ENCODE data around the gene ETV7.

ETV7 gene

DNA sequence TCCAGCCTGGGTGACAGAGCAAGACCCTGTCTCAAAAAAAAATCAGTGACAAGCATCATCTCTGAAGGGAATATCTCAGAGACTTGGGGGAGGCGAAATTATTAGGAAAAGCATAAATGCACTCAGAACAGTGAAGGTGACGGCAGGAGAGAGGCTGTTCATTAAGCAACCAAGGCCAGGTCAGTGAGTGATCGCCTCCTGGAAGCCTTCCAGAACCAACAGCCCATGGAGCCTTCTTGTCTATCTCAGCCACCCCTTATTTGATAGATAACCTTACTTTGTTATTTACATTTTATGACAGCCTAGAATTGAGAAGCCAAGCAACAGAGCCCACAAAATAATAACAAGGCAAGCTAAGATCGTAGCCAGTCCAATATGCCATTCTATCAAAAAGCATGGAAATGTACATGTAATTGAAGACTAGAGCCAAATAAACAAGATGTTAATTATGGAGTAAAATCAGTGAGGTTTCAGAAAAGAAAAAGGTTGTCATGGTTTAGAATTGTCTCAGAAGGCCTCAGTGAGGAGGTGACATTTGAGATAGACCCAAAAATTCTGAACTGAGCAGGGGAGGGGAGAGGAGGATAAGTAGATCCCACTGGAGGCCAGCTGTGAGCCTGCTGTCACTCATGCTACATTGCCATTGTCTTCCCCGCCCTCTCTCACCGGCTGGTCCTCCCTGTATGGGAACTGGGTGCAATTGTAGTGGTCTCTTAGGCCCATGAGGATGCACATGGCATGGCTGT, 68.6 kb downstream of the ETV7 start:
- Histone ChIP-seq H3K27ac (ENCODE audit: low read depth, low read length) (no peak overlapping the region), H3K27me3 (ENCODE audit: control insufficient read depth, insufficient read depth, low read length) (no peaks in the 10 kb centered on the region), H3K36me3 (ENCODE audit: control insufficient read depth, insufficient read depth, low read length) (no peaks in the 10 kb centered on the region), H3K9ac (ENCODE audit: low read length) (no peak overlapping the region), H3K4me3 (ENCODE audit: low read depth, low read length) (no peak overlapping the region), H3K4me1 (ENCODE audit: control insufficient read depth, insufficient read depth, low read length) (peaks cover 6% of the 10 kb centered on the region; the same call in 1 of the 2 replicates), H3K9me3 (ENCODE audit: control insufficient read depth, insufficient read depth, low read depth, low read length) (no peaks in the 10 kb centered on the region)

DNA sequence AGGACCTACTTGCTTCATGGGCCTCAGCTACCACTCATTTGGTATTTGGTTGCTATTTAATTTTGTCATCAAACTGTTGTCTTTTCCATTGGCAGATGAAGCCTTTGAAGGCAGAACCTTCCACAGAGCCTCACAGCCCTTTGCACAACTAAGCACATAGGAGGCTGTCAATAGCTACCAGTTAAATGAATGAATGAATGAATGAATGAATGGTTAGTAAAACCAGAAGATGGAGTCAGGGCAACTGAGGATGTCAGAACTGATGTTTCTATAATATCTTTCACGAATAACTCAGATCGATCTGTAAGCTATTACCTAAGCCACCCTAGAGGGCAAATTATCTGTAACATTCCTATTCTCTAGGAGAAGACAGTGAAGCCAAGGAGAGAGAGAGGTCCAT, 69.8 kb downstream of the ETV7 start:
- Histone ChIP-seq H3K4me1 (ENCODE audit: control insufficient read depth, insufficient read depth, low read length) (peaks cover 19% of the 10 kb centered on the region; the same call in 1 of the 2 replicates), H3K27ac (ENCODE audit: low read depth, low read length) (no peak overlapping the region), H3K9me3 (ENCODE audit: control insufficient read depth, insufficient read depth, low read depth, low read length) (no peaks in the 10 kb centered on the region), H3K27me3 (ENCODE audit: control insufficient read depth, insufficient read depth, low read length) (no peaks in the 10 kb centered on the region), H3K9ac (ENCODE audit: low read length) (no peak overlapping the region), H3K4me3 (ENCODE audit: low read depth, low read length) (no peak overlapping the region), H3K36me3 (ENCODE audit: control insufficient read depth, insufficient read depth, low read length) (no peaks in the 10 kb centered on the region)

Data from HUES6 (cell line).